ENCODE data around the gene CALU. TPM values are rescaled to one million over a fixed set of nuclear protein-coding genes. Genes with fewer than 3 reads are reported as not detected.

The CALU gene
- total RNA-seq (30.2 TPM), polyA plus RNA-seq (10 to 100 TPM; 19.1 to 27.3 (median 23.7) TPM)

DNA sequence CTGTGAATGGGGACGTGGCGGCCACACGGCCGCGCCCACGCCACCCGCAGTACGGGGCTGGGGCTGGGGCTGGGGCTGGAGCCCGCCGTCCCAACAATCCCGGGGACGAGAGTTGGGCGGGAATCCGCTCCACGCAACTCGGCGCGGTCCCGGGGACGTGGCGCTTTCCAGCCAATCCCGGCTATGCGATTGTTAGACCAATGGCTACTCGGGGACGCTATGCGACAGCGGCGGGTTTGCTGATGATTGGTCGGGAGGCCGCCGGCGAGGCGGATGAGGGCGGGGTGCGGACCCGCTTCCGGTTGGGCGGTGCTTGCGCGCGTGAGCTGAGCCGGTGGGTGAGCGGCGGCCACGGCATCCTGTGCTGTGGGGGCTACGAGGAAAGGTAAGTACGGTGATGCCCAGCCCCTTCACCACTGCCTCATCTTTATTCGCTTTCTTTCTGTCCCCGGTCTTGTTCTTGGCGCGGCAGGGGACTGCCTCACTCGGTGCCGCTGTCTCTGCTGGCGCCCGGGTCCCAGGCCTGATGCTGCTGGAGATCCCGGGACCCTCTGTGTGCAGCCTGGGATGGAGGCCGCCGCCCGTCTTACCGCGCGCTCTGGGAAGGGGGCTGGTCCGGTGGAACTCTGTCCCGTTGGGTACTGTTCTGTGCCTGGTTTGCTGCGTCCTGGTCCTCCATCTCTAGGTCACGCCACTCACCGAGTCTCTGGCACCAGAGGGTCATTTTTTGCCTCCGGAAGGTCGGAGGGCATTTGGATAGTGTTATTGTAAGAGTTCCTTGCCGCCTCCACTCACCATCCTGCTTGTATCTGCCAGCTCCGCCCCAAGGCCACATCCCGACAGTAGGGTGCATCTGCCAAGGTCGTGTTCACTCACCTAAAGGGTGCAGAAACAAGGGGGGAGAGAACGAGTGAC is at the start of gene CALU:
TSS of gene CALU (plus strand) at position 312 of the 915 bp plus-strand sequence. CDS start 9,225 bp downstream, outside the sequence.
- no peaks in the 10 kb centered on the region for H3K27me3 ChIP-seq (ENCODE audit: control insufficient read depth, insufficient read depth, low read length)
- Mint-ChIP-seq H3K27me3 (no peaks in the 10 kb centered on the region), H3K4me3 (peak within 1 kb of the TSS; percentile 99 to 100 (median 100)), H3K4me1 (peaks cover 18 to 53% (median 34%) of the 10 kb centered on the region in 4 donors), H3K36me3 (peaks cover 3% of the 10 kb centered on the region), H3K27ac (peak within 1 kb of the TSS; percentile 96 to 99 (median 98)), H3K9me3 (peaks cover 0 to 2% (median 0%) of the 10 kb centered on the region in 7 donors)
- H3K4me3 ChIP-seq (ENCODE audit: low read depth, low read length): peak within 1 kb of the TSS; percentile 97
- DNase-seq (peak; percentile 94 to 97 (median 95)), ATAC-seq (ENCODE audit: low read depth in 2 of 2) (peak; percentile 98)
- H3K27ac ChIP-seq (ENCODE audit: insufficient read depth, low read length, poor library complexity, severe bottlenecking): peak within 1 kb of the TSS; percentile 88
- no peaks in the 10 kb centered on the region for H3K36me3 ChIP-seq (ENCODE audit: control insufficient read depth, insufficient read depth, low read length)
- peaks cover 24% of the 10 kb centered on the region for H3K4me1 ChIP-seq (ENCODE audit: control insufficient read depth, insufficient read depth, low read length, poor library complexity, severe bottlenecking)
- H3K9me3 ChIP-seq (ENCODE audit: control insufficient read depth in 2 of 2, low read length in 2 of 2): no peaks in the 10 kb centered on the region

DNA sequence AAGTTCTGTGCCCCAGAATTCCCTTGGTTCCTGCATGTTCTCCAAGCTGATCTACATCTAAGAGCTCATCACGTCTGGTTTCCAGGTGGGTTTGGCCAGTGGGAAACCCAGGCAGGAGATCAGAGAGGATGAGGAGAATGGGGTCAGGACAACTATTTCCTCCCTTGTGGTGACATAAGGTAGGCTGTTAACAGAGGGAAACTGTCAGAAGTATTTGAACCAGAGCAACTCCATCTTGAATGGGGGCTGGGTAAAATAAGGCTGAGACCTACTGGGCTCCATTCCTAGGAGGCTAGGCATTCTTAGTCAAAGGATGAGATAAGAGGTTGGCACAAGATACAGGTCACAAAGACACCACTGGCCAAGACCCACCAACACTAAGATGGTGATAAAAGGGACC is 47.9 kb upstream of the CALU start:
- H3K4me3 ChIP-seq (ENCODE audit: low read depth, low read length): no peak overlapping the region
- H3K9me3 ChIP-seq (ENCODE audit: control insufficient read depth in 2 of 2, low read length in 2 of 2): no peaks in the 10 kb centered on the region
- Mint-ChIP-seq H3K4me3 (no peak overlapping the region), H3K36me3 (peaks cover 5% of the 10 kb centered on the region), H3K27ac (no peak overlapping the region), H3K4me1 (no peaks in the 10 kb centered on the region), H3K27me3 (peaks cover 26% of the 10 kb centered on the region), H3K9me3 (peaks cover 0 to 3% (median 0%) of the 10 kb centered on the region in 7 donors)
- DNase-seq (no peak), ATAC-seq (ENCODE audit: low read depth in 2 of 2) (no peak)
- no peaks in the 10 kb centered on the region for H3K27me3 ChIP-seq (ENCODE audit: control insufficient read depth, insufficient read depth, low read length)
- no peaks in the 10 kb centered on the region for H3K4me1 ChIP-seq (ENCODE audit: control insufficient read depth, insufficient read depth, low read length, poor library complexity, severe bottlenecking)
- no peaks in the 10 kb centered on the region for H3K36me3 ChIP-seq (ENCODE audit: control insufficient read depth, insufficient read depth, low read length)
- H3K27ac ChIP-seq (ENCODE audit: insufficient read depth, low read length, poor library complexity, severe bottlenecking): no peak overlapping the region

DNA sequence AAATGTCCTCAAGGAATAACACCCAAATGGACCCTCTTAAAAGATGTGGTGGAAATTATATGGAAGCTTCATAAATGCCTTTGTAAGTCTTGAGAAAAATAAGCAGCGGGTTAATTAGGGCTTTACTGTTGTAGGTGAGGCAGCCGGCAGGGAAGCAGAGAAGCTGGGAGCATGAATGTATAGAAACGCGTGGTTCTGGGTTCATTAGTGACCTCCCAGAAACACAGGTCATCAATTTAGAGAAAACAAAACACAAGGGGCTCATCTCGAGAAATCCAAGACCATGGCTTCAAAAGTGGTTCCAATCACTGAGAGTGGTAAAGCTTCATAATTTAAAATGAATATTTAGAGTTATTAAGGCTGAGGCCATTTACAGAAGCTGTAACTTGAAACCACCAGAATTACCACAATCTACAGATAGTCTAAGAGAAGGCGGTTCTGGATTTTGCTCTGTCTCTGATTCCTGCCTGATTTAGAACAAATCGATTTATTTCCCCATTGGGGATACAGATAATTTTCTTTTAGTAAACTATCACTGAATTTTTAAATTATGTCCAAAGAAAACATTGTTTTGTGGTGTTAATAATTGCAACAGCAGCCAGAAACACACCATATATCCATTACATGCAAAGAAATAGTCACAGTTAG is 46.4 kb upstream of the CALU start:
- Histone ChIP-seq H3K4me3 (ENCODE audit: low read depth, low read length) (no peak overlapping the region), H3K36me3 (ENCODE audit: control insufficient read depth, insufficient read depth, low read length) (no peaks in the 10 kb centered on the region), H3K9me3 (ENCODE audit: control insufficient read depth in 2 of 2, low read length in 2 of 2) (no peaks in the 10 kb centered on the region), H3K27me3 (ENCODE audit: control insufficient read depth, insufficient read depth, low read length) (peaks cover 9% of the 10 kb centered on the region), H3K4me1 (ENCODE audit: control insufficient read depth, insufficient read depth, low read length, poor library complexity, severe bottlenecking) (peaks cover 6% of the 10 kb centered on the region), H3K27ac (ENCODE audit: insufficient read depth, low read length, poor library complexity, severe bottlenecking) (no peak overlapping the region)
- Mint-ChIP-seq H3K4me3 (no peak overlapping the region), H3K27me3 (peaks cover 40% of the 10 kb centered on the region), H3K9me3 (peaks cover 0 to 3% (median 0%) of the 10 kb centered on the region in 7 donors), H3K4me1 (peaks cover 0 to 7% (median 4%) of the 10 kb centered on the region in 4 donors), H3K27ac (no peak overlapping the region), H3K36me3 (no peaks in the 10 kb centered on the region)
- ATAC-seq (ENCODE audit: low read depth in 2 of 2): no peak
- no peak for DNase-seq

DNA sequence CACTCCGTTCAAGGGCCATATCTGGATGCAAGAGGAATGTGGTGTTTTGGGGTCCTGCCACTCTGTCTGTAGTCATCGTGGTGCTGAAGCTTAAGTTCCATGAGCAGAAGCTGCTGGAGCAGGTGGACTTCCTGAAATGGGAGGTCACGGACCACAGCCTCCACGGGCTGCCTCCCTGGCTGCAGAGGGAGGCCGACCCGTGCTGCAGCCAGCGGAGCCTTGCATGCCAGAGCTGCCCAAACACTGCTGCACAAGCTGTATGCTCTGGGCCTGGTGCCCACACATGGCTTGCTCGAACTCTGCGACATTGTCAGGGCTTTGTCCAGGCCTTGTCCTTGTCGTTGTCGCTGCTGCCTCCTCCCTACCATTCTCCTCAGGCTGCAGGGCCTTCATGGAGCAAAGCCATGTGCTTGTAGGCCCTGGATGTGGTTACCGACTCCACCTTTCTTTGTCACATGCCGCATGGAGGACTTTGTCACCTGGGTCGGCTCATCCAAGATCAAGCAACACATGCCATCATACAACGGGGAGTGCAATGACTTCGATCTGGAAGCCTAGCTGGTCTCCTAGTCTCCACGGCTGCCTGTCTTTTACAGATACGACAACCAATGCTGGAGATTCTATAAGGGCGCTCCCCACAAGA is 45.7 kb upstream of the CALU start:
- peaks cover 47% of the 10 kb centered on the region for H3K27me3 Mint-ChIP-seq
- Histone ChIP-seq H3K27ac (ENCODE audit: insufficient read depth, low read length, poor library complexity, severe bottlenecking) (no peak overlapping the region), H3K36me3 (ENCODE audit: control insufficient read depth, insufficient read depth, low read length) (no peaks in the 10 kb centered on the region), H3K27me3 (ENCODE audit: control insufficient read depth, insufficient read depth, low read length) (peaks cover 15% of the 10 kb centered on the region), H3K4me3 (ENCODE audit: low read depth, low read length) (no peak overlapping the region), H3K4me1 (ENCODE audit: control insufficient read depth, insufficient read depth, low read length, poor library complexity, severe bottlenecking) (peaks cover 6% of the 10 kb centered on the region), H3K9me3 (ENCODE audit: control insufficient read depth in 2 of 2, low read length in 2 of 2) (no peaks in the 10 kb centered on the region)
- peaks cover 0 to 6% (median 0%) of the 10 kb centered on the region in 7 donors for H3K9me3 Mint-ChIP-seq
- H3K36me3 Mint-ChIP-seq: no peaks in the 10 kb centered on the region
- no peak overlapping the region for H3K4me3 Mint-ChIP-seq
- ATAC-seq (ENCODE audit: low read depth in 2 of 2): no peak
- H3K27ac Mint-ChIP-seq: peak overlapping the region in 1 of 3 donors; percentile 49
- DNase-seq: no peak
- H3K4me1 Mint-ChIP-seq: peaks cover 0 to 14% (median 5%) of the 10 kb centered on the region in 4 donors

DNA sequence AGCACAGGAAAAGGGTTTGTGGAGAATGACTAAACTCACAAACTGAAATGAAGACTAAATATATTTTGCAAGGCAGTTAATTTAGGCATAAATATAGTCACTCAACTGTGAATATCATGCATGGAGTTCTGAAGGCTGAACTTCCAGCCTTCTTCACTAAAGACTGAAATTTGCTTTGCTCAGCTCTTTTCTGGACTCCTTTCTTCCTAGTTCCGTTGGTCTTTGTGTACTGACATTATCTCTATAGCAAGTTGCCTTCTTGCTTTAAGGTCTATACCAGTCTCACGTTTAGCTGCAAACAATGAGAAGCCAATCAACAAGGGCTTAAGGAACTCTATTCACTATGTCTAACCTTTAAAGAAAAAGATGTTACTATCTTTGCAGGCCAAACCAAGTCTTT is 44.4 kb upstream of the CALU start:
- DNase-seq: no peak
- H3K9me3 ChIP-seq (ENCODE audit: control insufficient read depth in 2 of 2, low read length in 2 of 2): no peaks in the 10 kb centered on the region
- H3K9me3 Mint-ChIP-seq: peaks cover 0 to 7% (median 0%) of the 10 kb centered on the region in 7 donors

DNA sequence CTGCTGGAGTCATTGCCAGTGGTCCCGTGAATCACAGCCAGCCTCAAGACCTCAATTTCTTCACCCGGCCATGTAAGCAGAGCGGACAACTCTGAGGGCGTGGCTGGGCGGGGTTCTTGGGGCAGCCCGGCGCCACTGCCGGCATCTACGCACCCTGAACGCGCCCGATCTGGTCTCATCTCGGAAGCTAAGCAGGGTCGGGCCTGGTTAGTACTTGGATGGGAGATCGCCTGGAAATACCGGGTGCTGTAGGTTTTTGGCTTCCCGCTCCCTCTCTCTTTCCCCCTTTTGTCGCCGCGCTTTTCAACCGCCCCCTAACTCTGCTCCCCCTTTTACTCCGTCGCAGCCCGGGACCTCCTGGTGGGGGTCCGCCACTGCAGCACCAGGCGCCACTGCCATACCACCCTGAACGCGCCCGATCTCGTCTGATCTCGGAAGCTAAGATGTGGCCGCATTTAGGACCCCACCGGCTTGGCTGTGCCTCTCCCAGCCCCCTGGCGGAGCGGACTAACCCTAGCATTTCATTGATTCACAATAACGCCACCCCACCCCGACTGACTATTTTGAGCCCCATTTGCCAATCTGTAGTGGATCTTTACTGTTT is 41.8 kb upstream of the CALU start:
- peaks cover 33% of the 10 kb centered on the region for H3K27me3 ChIP-seq (ENCODE audit: control insufficient read depth, insufficient read depth, low read length)
- H3K4me1 Mint-ChIP-seq: peaks cover 0 to 14% (median 5%) of the 10 kb centered on the region in 4 donors
- H3K27me3 Mint-ChIP-seq: peaks cover 72% of the 10 kb centered on the region
- H3K9me3 Mint-ChIP-seq: peaks cover 0 to 7% (median 0%) of the 10 kb centered on the region in 7 donors
- no peaks in the 10 kb centered on the region for H3K9me3 ChIP-seq (ENCODE audit: control insufficient read depth in 2 of 2, low read length in 2 of 2)
- no peak overlapping the region for H3K4me3 ChIP-seq (ENCODE audit: low read depth, low read length)
- peak overlapping the region in 1 of 3 donors; percentile 52 for H3K27ac Mint-ChIP-seq
- H3K27ac ChIP-seq (ENCODE audit: insufficient read depth, low read length, poor library complexity, severe bottlenecking): no peak overlapping the region
- H3K4me1 ChIP-seq (ENCODE audit: control insufficient read depth, insufficient read depth, low read length, poor library complexity, severe bottlenecking): peaks cover 6% of the 10 kb centered on the region
- peak overlapping the region in 3 of 4 donors; percentile 61 to 81 (median 64) for H3K4me3 Mint-ChIP-seq
- no peaks in the 10 kb centered on the region for H3K36me3 ChIP-seq (ENCODE audit: control insufficient read depth, insufficient read depth, low read length)
- ATAC-seq (ENCODE audit: low read depth in 2 of 2): peak; percentile 34 to 53
- H3K36me3 Mint-ChIP-seq: no peaks in the 10 kb centered on the region
- peak; percentile 7 to 68 (median 20) for DNase-seq

More for the DNA sequence above, 44.4 kb upstream of the CALU start:
- H3K27me3 ChIP-seq (ENCODE audit: control insufficient read depth, insufficient read depth, low read length): peaks cover 22% of the 10 kb centered on the region
- H3K27ac ChIP-seq (ENCODE audit: insufficient read depth, low read length, poor library complexity, severe bottlenecking): no peak overlapping the region
- peaks cover 56% of the 10 kb centered on the region for H3K27me3 Mint-ChIP-seq
- ATAC-seq (ENCODE audit: low read depth in 2 of 2): no peak
- H3K36me3 ChIP-seq (ENCODE audit: control insufficient read depth, insufficient read depth, low read length): no peaks in the 10 kb centered on the region
- H3K4me1 Mint-ChIP-seq: peaks cover 0 to 14% (median 5%) of the 10 kb centered on the region in 4 donors
- H3K27ac Mint-ChIP-seq: no peak overlapping the region
- H3K4me3 ChIP-seq (ENCODE audit: low read depth, low read length): no peak overlapping the region
- no peak overlapping the region for H3K4me3 Mint-ChIP-seq
- H3K4me1 ChIP-seq (ENCODE audit: control insufficient read depth, insufficient read depth, low read length, poor library complexity, severe bottlenecking): peaks cover 6% of the 10 kb centered on the region
- no peaks in the 10 kb centered on the region for H3K36me3 Mint-ChIP-seq

DNA sequence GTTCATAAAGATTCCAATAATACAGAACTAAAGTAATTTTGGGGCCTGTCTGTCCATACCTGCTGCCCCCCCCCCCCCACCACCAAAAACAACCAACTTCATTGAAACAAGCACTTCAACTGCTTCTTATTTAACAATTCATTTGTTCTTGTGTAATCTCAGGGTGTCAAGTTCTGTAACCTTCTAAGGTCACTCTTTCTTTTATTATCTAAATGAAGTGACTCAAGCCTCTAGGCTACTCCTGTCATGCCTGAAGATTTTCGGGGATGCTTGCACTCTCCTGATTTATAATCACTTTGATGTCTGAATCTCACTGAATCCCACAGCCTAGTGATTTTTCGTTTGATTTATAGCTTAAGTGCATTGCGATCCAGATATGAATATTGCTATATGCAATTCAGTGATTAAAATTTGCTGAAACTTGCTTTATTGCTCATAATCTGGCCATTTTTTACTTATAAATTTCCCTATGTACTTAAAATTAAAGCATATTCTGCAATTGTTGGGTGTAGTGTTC is 39.9 kb upstream of the CALU start:
- H3K27me3 Mint-ChIP-seq: peaks cover 76% of the 10 kb centered on the region
- H3K4me3 Mint-ChIP-seq: no peak overlapping the region
- no peaks in the 10 kb centered on the region for H3K36me3 ChIP-seq (ENCODE audit: control insufficient read depth, insufficient read depth, low read length)

More for the DNA sequence above, 39.9 kb upstream of the CALU start:
- Mint-ChIP-seq H3K9me3 (peaks cover 0 to 7% (median 0%) of the 10 kb centered on the region in 7 donors), H3K27ac (no peak overlapping the region), H3K36me3 (no peaks in the 10 kb centered on the region), H3K4me1 (peaks cover 0 to 14% (median 5%) of the 10 kb centered on the region in 4 donors)
- Histone ChIP-seq H3K9me3 (ENCODE audit: control insufficient read depth in 2 of 2, low read length in 2 of 2) (no peaks in the 10 kb centered on the region), H3K4me1 (ENCODE audit: control insufficient read depth, insufficient read depth, low read length, poor library complexity, severe bottlenecking) (peaks cover 6% of the 10 kb centered on the region), H3K27ac (ENCODE audit: insufficient read depth, low read length, poor library complexity, severe bottlenecking) (no peak overlapping the region), H3K27me3 (ENCODE audit: control insufficient read depth, insufficient read depth, low read length) (peaks cover 35% of the 10 kb centered on the region), H3K4me3 (ENCODE audit: low read depth, low read length) (no peak overlapping the region)
- DNase-seq: no peak
- no peak for ATAC-seq (ENCODE audit: low read depth in 2 of 2)

Data from CD4-positive, CD25-positive, alpha-beta regulatory T cell (primary cell).